Mucosa of stomach (tissue), 1 donor: Measurements from ENCODE around the gene LRP2.

Experiments used
- H3K27me3 ChIP-seq: one replicate; pipeline ENCODE4 v1.7.0; 2013; ENCODE audit warnings: mild to moderate bottlenecking, low read length; ENCODE audit not compliant: control insufficient read depth, insufficient read depth
- H3K36me3 ChIP-seq: one replicate; pipeline ENCODE4 v1.7.0; 2013; ENCODE audit warnings: low read length; ENCODE audit not compliant: control insufficient read depth, insufficient read depth
- H3K4me1 ChIP-seq: one replicate; pipeline ENCODE4 v1.7.0; 2013; ENCODE audit warnings: mild to moderate bottlenecking, low read length; ENCODE audit not compliant: control insufficient read depth, insufficient read depth
- H3K4me3 ChIP-seq: one replicate; pipeline ENCODE4 v1.7.0; 2013; ENCODE audit warnings: low read length
- H3K9ac ChIP-seq: one replicate; pipeline ENCODE4 v1.7.0; 2013; ENCODE audit warnings: mild to moderate bottlenecking, low read length, moderate library complexity
- H3K9me3 ChIP-seq: one replicate; pipeline ENCODE4 v1.7.0; 2013; ENCODE audit warnings: mild to moderate bottlenecking, low read length, moderate library complexity; ENCODE audit not compliant: control insufficient read depth
- donor health status: Pancreatic carcinoma.

Gene LRP2

DNA sequence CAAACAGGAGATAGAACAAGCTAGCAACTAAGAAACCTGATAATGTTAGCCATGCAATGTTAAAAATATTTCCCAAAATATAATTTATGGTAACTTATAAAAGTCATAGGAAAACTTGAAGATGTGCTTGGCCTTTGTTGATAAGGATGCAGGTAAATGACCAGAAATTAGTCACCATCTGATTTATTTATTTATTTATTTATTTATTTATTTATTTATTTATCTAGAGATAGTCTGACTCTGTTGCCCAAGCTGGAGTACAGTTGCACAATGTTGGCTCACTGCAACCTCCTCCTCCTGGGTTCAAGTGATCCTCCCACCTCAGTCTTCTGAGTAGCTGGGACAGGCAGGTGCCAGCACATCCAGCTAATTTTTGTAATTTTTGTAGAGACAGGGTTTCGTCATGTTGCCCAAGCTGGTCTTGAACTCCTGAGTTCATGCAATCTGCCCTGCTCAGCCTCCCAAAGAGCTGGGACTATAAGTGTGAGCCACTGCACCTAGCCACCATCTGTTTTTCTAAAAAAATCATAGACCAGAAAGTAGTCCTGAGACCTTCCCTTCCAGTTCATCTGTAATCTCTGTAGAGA is 183.4 kb downstream of the LRP2 start:
- Histone ChIP-seq H3K4me3 (no peak overlapping the region), H3K4me1 (no peaks in the 10 kb centered on the region), H3K9ac (no peak overlapping the region), H3K9me3 (no peaks in the 10 kb centered on the region), H3K27me3 (no peaks in the 10 kb centered on the region), H3K36me3 (no peaks in the 10 kb centered on the region)

DNA sequence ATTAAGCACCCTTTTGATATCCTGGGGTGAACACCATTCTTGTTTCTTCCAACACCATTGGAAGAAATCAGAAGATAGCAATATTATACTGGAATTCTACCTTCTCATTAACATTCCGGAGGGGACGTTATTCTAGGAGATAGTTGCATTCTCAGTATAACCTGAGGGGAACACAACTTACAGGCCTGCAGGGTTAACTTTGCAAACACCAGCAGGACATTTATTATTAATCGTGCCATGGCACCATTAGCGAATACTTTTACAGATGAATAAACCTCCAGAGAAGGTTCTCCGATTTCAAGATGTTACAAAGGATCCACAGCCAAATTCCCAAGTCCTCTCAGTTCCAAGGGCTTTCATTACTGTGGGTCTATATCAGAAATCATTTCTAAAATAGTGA is 184.0 kb downstream of the LRP2 start:
- Histone ChIP-seq H3K9me3 (no peaks in the 10 kb centered on the region), H3K36me3 (no peaks in the 10 kb centered on the region)

DNA sequence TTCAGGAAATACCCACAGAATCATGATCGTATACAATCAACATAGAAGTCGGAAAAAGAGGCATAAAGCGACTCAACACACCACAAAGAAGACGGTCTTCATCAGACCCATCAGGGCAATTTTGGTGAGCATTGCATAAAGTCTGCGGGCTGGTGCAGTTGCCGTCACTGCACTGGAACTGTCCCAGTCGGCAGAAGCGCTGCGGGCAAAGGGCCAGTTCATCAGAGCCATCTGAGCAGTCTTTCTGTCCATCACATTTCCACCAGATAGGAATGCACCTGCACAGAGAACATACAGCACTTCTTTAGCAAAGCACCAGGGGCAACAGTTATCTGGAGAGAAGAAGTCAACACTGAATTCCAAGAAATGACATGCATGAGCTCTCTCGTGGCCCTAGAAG is 187.2 kb downstream of the LRP2 start:
- no peaks in the 10 kb centered on the region for H3K36me3 ChIP-seq
- H3K27me3 ChIP-seq, result no peaks in the 10 kb centered on the region
- H3K9me3 ChIP-seq, result no peaks in the 10 kb centered on the region
- no peaks in the 10 kb centered on the region for H3K4me1 ChIP-seq
- no peak overlapping the region for H3K9ac ChIP-seq
- H3K4me3 ChIP-seq, result no peak overlapping the region

More for the DNA sequence above, 184.0 kb downstream of the LRP2 start:
- H3K4me1 ChIP-seq, result no peaks in the 10 kb centered on the region
- H3K9ac ChIP-seq, result no peak overlapping the region
- H3K4me3 ChIP-seq, result no peak overlapping the region
- no peaks in the 10 kb centered on the region for H3K27me3 ChIP-seq

DNA sequence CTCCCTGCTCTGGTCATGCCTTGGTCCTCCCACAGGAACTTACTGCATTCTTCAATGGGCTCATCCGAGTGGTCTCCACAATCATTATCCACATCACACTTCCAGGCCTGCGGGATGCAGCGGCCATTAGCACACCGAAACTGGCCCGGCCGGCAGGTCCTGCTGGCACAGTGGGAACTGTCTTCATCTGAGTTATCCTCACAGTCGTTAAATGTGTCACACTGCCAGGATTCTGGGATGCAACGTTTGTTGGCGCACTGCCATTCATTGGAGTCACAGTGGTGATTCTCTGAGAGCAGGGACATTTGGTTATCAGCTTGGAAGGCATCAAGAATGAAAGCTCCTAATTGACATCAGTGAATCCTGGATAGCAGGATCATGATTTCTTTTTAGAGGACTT is 188.5 kb downstream of the LRP2 start:
- no peaks in the 10 kb centered on the region for H3K27me3 ChIP-seq
- H3K4me1 ChIP-seq, result no peaks in the 10 kb centered on the region
- no peaks in the 10 kb centered on the region for H3K9me3 ChIP-seq
- no peaks in the 10 kb centered on the region for H3K36me3 ChIP-seq
- H3K4me3 ChIP-seq, result no peak overlapping the region
- H3K9ac ChIP-seq, result no peak overlapping the region

DNA sequence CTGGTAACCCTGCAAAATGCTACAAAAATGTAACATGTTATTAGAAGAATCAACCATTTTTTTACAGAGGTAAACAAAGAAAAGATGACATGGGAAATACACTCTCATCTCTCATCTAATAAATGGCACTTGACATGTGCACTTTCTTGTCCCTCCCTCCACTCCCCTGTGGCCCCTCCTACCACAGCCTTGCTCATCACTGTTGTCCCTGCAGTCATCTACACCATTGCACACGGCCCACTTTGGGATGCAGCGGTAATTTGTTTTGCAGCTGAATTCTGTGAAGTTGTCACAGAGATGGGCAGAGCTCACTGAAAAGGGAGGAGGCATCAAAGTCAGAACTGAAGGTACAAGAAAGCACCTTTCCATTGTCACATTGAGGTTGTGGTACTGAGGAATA is 189.4 kb downstream of the LRP2 start:
- Histone ChIP-seq H3K27me3 (no peaks in the 10 kb centered on the region), H3K36me3 (no peaks in the 10 kb centered on the region), H3K9ac (no peak overlapping the region), H3K4me3 (no peak overlapping the region), H3K4me1 (no peaks in the 10 kb centered on the region), H3K9me3 (no peaks in the 10 kb centered on the region)

DNA sequence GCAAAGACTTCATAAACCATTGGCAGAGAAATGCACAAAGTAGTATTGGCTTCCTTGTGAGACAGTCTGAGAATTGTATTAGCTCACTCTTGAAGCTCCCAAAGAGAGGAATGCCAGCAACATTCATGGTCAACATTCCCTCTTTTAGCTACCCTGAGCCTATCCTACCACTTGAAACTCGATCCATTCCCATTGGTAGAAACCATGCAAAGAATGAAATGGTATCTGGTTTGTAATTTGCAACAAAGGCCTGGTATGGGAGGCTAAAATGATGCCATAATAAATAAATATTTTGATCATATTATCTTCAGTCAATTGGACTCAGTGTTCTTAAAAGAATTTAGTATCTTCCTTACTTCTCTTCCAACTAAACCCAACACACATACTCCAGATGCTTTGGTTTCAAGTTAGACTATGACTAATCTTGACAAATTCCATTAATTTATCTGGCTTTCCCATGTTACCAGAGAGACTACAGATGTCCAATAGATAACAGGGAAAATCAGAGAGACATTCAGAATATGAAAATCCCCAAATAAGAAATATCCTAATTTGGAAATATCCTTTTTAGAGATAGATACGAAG is 190.1 kb downstream of the LRP2 start:
- Histone ChIP-seq H3K4me1 (no peaks in the 10 kb centered on the region), H3K27me3 (no peaks in the 10 kb centered on the region), H3K9me3 (no peaks in the 10 kb centered on the region), H3K36me3 (no peaks in the 10 kb centered on the region), H3K9ac (no peak overlapping the region), H3K4me3 (no peak overlapping the region)

DNA sequence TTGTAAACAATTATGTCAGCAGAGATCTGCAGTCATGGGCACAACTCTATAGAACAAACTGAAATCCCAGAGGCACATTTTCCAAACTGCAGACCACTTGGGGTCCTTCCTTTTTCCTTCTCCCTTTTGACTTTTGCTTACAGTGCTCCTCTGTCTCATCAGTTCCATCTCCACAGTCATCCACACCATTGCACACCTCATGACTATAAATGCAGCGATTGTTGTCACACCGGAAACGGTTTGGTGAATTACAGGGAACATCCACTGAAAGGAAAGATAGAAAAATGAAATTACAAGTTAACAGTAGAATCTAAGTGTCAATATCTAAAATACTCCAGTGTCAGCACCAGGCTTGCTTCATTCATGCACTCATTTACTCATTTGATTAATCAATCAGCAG is 196.5 kb downstream of the LRP2 start:
- Histone ChIP-seq H3K9me3 (no peaks in the 10 kb centered on the region), H3K27me3 (no peaks in the 10 kb centered on the region), H3K36me3 (no peaks in the 10 kb centered on the region), H3K9ac (no peak overlapping the region), H3K4me3 (no peak overlapping the region), H3K4me1 (peaks cover 4% of the 10 kb centered on the region)

DNA sequence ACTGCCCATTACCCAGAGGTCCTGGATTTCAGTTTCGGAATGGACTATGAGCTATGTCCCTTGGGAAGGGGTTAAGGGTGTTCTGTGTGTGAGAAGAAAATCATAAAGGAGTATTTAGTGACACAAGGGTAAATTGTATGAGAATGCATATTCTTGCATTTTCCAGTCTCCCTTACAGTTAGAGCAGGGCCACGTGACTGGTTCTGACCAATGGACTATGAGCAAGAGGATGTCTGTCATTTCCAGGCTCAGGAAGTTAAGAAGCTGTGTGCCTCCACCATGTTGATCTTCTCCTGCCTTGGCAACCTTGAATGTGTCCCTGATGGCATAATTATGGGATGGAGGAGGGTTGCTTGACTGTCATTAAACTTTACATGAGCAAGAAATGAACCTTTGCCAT is 198.0 kb downstream of the LRP2 start:
- H3K27me3 ChIP-seq, result no peaks in the 10 kb centered on the region
- H3K4me3 ChIP-seq, result no peak overlapping the region
- H3K4me1 ChIP-seq, result peaks cover 4% of the 10 kb centered on the region
- H3K9me3 ChIP-seq, result no peaks in the 10 kb centered on the region
- H3K9ac ChIP-seq, result no peak overlapping the region
- no peaks in the 10 kb centered on the region for H3K36me3 ChIP-seq

DNA sequence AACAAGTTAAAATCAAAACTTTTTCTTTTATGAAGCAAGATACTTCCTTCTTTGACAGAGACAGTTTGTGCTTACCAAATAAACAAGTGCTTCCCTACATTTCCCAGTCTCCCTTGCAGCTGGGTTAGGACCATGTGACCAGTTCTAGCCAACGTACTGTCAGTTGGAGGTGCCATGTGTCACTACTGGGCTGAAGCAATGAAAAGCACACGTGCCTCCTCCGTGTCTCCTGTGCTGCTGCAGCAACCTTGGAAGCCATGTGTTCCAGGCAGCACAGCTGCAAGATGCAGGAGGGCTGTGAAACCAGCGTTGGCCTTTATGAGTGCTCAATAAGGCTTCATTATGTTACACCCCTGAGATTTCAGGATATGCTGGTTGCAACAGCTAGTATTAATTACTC is 199.7 kb downstream of the LRP2 start:
- Histone ChIP-seq H3K4me3 (no peak overlapping the region), H3K9me3 (no peaks in the 10 kb centered on the region), H3K36me3 (no peaks in the 10 kb centered on the region), H3K27me3 (no peaks in the 10 kb centered on the region), H3K4me1 (peaks cover 4% of the 10 kb centered on the region), H3K9ac (no peak overlapping the region)

DNA sequence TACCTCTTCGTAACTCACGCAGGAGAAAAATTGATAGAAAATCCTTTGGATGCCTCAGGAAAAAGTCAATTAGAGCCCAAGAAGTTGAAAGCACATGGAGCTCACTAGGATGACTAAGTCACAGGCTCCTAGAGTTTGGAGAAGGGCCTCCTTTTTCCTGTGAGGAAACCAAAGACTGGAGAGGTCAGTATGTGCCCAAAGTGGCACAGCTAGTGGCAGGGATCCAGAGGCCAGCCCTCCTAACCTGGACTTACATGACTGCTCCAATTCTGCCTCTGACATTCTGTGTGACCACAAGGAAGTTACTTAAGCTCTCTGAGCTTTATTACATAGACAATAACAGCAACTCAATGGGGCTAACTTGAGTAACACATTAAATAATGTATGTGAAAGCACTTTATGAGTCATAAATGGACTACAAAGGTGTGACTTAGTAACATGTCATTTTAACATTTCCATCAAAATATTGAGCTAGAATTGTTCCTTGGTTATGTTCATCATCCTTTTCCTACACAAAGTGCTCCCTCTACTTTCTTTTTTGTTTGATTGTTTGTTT is 201.3 kb downstream of the LRP2 start:
- H3K36me3 ChIP-seq, result no peaks in the 10 kb centered on the region
- H3K4me1 ChIP-seq, result peaks cover 4% of the 10 kb centered on the region
- H3K9ac ChIP-seq, result no peak overlapping the region
- H3K9me3 ChIP-seq, result no peaks in the 10 kb centered on the region
- no peaks in the 10 kb centered on the region for H3K27me3 ChIP-seq
- H3K4me3 ChIP-seq, result no peak overlapping the region

DNA sequence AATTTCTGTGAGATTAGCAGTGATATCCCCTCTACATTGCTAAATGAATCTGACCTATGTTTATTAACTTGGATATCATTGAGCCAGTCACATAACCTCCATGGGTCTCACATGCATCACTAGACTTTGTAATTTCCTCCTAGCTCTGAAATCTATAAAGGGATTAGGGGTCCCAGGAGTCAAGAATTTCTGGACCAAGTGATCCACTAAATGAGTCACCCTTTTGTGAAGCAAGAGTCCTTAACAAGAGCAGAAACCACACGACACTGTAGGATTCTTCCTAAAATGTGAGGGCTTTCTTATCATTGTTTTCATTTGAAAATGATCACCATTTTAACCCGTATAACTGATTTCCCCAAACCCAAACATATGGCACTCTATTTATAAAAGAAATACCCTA is 202.6 kb downstream of the LRP2 start:
- H3K9me3 ChIP-seq, result no peaks in the 10 kb centered on the region

DNA sequence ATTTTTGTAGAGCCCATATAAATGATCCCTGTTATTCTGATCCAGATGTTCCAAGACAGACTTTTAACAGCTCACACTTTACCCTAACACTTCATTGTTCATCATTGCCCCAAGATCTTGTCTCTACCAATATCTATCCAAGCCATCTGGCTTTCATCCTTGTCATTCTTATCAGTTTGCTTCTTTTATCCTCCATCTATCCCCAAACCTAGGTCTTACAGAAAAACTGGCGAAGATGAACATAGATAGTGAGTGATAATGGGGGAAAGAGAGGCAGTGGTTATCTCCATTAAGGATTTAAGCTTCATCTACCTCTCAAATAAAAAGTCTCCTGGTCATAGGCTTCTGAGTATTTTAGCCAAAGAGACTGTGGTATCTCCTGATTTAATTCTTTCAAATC is 203.5 kb downstream of the LRP2 start:
- no peaks in the 10 kb centered on the region for H3K4me1 ChIP-seq
- H3K27me3 ChIP-seq, result no peaks in the 10 kb centered on the region
- no peaks in the 10 kb centered on the region for H3K36me3 ChIP-seq
- H3K4me3 ChIP-seq, result no peak overlapping the region
- no peak overlapping the region for H3K9ac ChIP-seq
- no peaks in the 10 kb centered on the region for H3K9me3 ChIP-seq

More for the DNA sequence above, 202.6 kb downstream of the LRP2 start:
- H3K4me1 ChIP-seq, result no peaks in the 10 kb centered on the region
- no peak overlapping the region for H3K9ac ChIP-seq
- H3K4me3 ChIP-seq, result no peak overlapping the region
- H3K27me3 ChIP-seq, result no peaks in the 10 kb centered on the region
- H3K36me3 ChIP-seq, result no peaks in the 10 kb centered on the region
